ENCODE data around the gene PMEL. TPM values are rescaled to one million over a fixed set of nuclear protein-coding genes. Genes with fewer than 3 reads are reported as not detected.

The PMEL gene
- total RNA-seq, 1 experiment from 2014 or later: 5.8 TPM

GRCh38 chr12:56014205-56014604 lies 48.4 kb upstream of the PMEL start:
- H4K20me1 ChIP-seq (ENCODE audit: insufficient read depth): no peaks in the 10 kb centered on the region
- H3K9me2 ChIP-seq (ENCODE audit: insufficient read depth): no peaks in the 10 kb centered on the region
- no peak overlapping the region for H3K27ac ChIP-seq (ENCODE audit: low read depth, low read length)
- ChIA-PET CTCF (interaction anchor here (0.6 kb wide), 1 partner anchor 176 kb away, joined by 3 read pairs; no protein-coding TSS in a partner anchor), RAD21 (ENCODE audit: low non-redundant PET in 1 of 2, low total read pairs in 2 of 2, uncharacterized antibody in 2 of 2, unreplicated experiment in 2 of 2) (no interaction called here), POLR2A (no interaction called here)
- BruUV-seq (replicated peaks): no TSS peak
- H3K9ac ChIP-seq (ENCODE audit: low read length): no peak overlapping the region
- TF ChIP-seq POLR2A (IDR thresholded peaks at IDR 0.05; ENCODE audit: borderline replicate concordance, extremely low read depth, insufficient read depth, insufficient read length) (no peak), ZNF274 (IDR thresholded peaks at IDR 0.05; ENCODE audit: low read depth, low read length) (no peak), CBX3 (IDR thresholded peaks at IDR 0.05; ENCODE audit: low read depth) (no peak), RAD21 (IDR thresholded peaks at IDR 0.05; ENCODE audit: low read depth) (no peak), POLR2AphosphoS5 (IDR thresholded peaks at IDR 0.05; ENCODE audit: low read depth, low read length) (no peak), ATF3 (IDR thresholded peaks at IDR 0.05) (no peak), ZFX (IDR thresholded peaks at IDR 0.05) (no peak)
- TF ChIP-seq, protein P1, sequence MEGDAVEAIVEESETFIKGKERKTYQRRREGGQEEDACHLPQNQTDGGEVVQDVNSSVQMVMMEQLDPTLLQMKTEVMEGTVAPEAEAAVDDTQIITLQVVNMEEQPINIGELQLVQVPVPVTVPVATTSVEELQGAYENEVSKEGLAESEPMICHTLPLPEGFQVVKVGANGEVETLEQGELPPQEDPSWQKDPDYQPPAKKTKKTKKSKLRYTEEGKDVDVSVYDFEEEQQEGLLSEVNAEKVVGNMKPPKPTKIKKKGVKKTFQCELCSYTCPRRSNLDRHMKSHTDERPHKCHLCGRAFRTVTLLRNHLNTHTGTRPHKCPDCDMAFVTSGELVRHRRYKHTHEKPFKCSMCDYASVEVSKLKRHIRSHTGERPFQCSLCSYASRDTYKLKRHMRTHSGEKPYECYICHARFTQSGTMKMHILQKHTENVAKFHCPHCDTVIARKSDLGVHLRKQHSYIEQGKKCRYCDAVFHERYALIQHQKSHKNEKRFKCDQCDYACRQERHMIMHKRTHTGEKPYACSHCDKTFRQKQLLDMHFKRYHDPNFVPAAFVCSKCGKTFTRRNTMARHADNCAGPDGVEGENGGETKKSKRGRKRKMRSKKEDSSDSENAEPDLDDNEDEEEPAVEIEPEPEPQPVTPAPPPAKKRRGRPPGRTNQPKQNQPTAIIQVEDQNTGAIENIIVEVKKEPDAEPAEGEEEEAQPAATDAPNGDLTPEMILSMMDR (IDR thresholded peaks at IDR 0.05 in 2 of 3, conservative IDR thresholded peaks at IDR 0.05 in 1 of 3; ENCODE audit: borderline replicate concordance in 1 of 3, insufficient read depth in 1 of 3, low read depth in 2 of 3, low read length in 2 of 3): no peak
- H3K36me3 ChIP-seq (ENCODE audit: control insufficient read depth in 1 of 2, insufficient read depth in 2 of 2, low read length in 2 of 2): no peaks in the 10 kb centered on the region
- H3K9me3 ChIP-seq (ENCODE audit: control insufficient read depth in 1 of 2, insufficient read depth in 1 of 2, low read depth in 1 of 2, low read length in 2 of 2): no peaks in the 10 kb centered on the region
- no peak overlapping the region for H3K4me2 ChIP-seq (ENCODE audit: low read length)
- no peaks in the 10 kb centered on the region for H3K79me2 ChIP-seq (ENCODE audit: insufficient read depth, low read length)
- ATAC-seq (no peak), DNase-seq (ENCODE audit: low read depth, low spot score) (no peak)
- no peak overlapping the region for H2AFZ ChIP-seq (ENCODE audit: low read depth, low read length, poor library complexity, severe bottlenecking)
- no peaks in the 10 kb centered on the region for H3K27me3 ChIP-seq (ENCODE audit: insufficient read depth, low read length)
- peaks cover 13 to 19% of the 10 kb centered on the region in 2 experiments; a peak in 3 of 4 replicates for H3K4me1 ChIP-seq (ENCODE audit: control insufficient read depth in 1 of 2, insufficient read depth in 2 of 2, low read length in 2 of 2)
- no peak overlapping the region for H3K4me3 ChIP-seq (replicated peaks in 1 of 2; ENCODE audit: low read depth in 1 of 2, low read length in 2 of 2)
- intact Hi-C loops (cut with micrococcal nuclease): no loop called here

DNA sequence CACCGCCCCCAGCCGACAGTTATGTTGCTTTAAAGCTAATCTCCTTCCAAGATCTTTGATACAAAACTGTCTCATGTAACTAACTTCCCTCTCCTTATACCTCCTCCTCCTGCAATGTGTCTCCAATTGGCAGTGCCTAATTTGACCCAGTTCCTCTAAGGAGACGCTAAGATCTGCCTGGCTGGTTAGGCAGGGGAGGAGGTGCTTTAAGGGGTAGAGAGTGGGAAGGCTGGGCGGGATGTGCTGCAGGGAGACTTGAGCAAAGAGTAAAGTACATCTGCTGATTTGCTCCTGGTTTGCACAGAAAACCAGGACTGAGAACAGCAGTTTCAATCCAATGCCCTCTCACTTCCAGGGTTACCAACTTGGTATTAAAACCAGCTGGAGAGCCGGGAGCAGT lies 47.6 kb upstream of the PMEL start:
- BruUV-seq (replicated peaks): no TSS peak
- CTCF ChIA-PET: interaction anchor here (0.6 kb wide), 1 partner anchor 177 kb away, joined by 3 read pairs; no protein-coding TSS in a partner anchor
- Histone ChIP-seq H3K79me2 (ENCODE audit: insufficient read depth, low read length) (no peaks in the 10 kb centered on the region), H3K4me1 (ENCODE audit: control insufficient read depth in 1 of 2, insufficient read depth in 2 of 2, low read length in 2 of 2) (peaks cover 13 to 19% of the 10 kb centered on the region in 2 experiments; a peak in 3 of 4 replicates), H3K9me2 (ENCODE audit: insufficient read depth) (no peaks in the 10 kb centered on the region), H4K20me1 (ENCODE audit: insufficient read depth) (no peaks in the 10 kb centered on the region), H3K36me3 (ENCODE audit: control insufficient read depth in 1 of 2, insufficient read depth in 2 of 2, low read length in 2 of 2) (no peaks in the 10 kb centered on the region), H3K9me3 (ENCODE audit: control insufficient read depth in 1 of 2, insufficient read depth in 1 of 2, low read depth in 1 of 2, low read length in 2 of 2) (no peaks in the 10 kb centered on the region), H3K4me2 (ENCODE audit: low read length) (no peak overlapping the region), H2AFZ (ENCODE audit: low read depth, low read length, poor library complexity, severe bottlenecking) (no peak overlapping the region), H3K27ac (ENCODE audit: low read depth, low read length) (no peak overlapping the region), H3K27me3 (ENCODE audit: insufficient read depth, low read length) (no peaks in the 10 kb centered on the region), H3K4me3 (replicated peaks in 1 of 2; ENCODE audit: low read depth in 1 of 2, low read length in 2 of 2) (no peak overlapping the region), H3K9ac (ENCODE audit: low read length) (no peak overlapping the region)
- RAD21 ChIA-PET (ENCODE audit: low non-redundant PET in 1 of 2, low total read pairs in 2 of 2, uncharacterized antibody in 2 of 2, unreplicated experiment in 2 of 2): no interaction called here
- POLR2A ChIA-PET: interaction anchor here (0.6 kb wide), 1 partner anchor 35 kb away, joined by 3 read pairs; no protein-coding TSS in a partner anchor
- no peak for ATAC-seq
- no peak for DNase-seq (ENCODE audit: low read depth, low spot score)
- intact Hi-C loops (cut with micrococcal nuclease): no loop called here
- TF ChIP-seq YY1 (IDR thresholded peaks at IDR 0.05; ENCODE audit: extremely low read depth, insufficient replicate concordance, low read depth, low read length): no peak
- no peak for TF ChIP-seq CBX3 (IDR thresholded peaks at IDR 0.05; ENCODE audit: low read depth)
- no peak for TF ChIP-seq SP1 (IDR thresholded peaks at IDR 0.05; ENCODE audit: low read depth)
- no peak for TF ChIP-seq TCF7L2 (IDR thresholded peaks at IDR 0.05; ENCODE audit: borderline replicate concordance, extremely low read depth, insufficient read depth, insufficient read length)
- no peak for TF ChIP-seq EZH2phosphoT487 (IDR thresholded peaks at IDR 0.05; ENCODE audit: borderline replicate concordance)
- no peak for TF ChIP-seq CEBPB (IDR thresholded peaks at IDR 0.05; ENCODE audit: low read depth)
- TF ChIP-seq RAD21 (IDR thresholded peaks at IDR 0.05; ENCODE audit: low read depth): no peak
- TF ChIP-seq ZBTB33 (IDR thresholded peaks at IDR 0.05; ENCODE audit: extremely low read depth, insufficient replicate concordance, low read length): no peak
- no peak for TF ChIP-seq JUND (IDR thresholded peaks at IDR 0.05)
- no peak for TF ChIP-seq POLR2A (IDR thresholded peaks at IDR 0.05; ENCODE audit: borderline replicate concordance, extremely low read depth, insufficient read depth, insufficient read length)
- no peak for TF ChIP-seq ELF1 (IDR thresholded peaks at IDR 0.05; ENCODE audit: borderline replicate concordance, low read depth)
- no peak for TF ChIP-seq ATF3 (IDR thresholded peaks at IDR 0.05)
